Activated CD4-positive, alpha-beta T cell treated with anti-CD3 and anti-CD28 coated beads for 36 hours (primary cell): ENCODE data around the gene UBE2H. TPM values are rescaled to one million over a fixed set of nuclear protein-coding genes. Genes with fewer than 3 reads are reported as not detected.
A peak's percentile ranks its signal among the peaks of the same experiment; 100 is the strongest.

Source experiments
- ATAC-seq: fragments of 200-7000 bp; cut with Tn5 transposase; one replicate; pipeline ENCODE4 v1.10.0; 2021; ENCODE audit warnings: mild to moderate bottlenecking, moderate library complexity
- CTCF ChIA-PET: fragments of 350-600 bp; sonication (Branson Sonifier 250); formaldehyde crosslinking; loops from one replicate; lab custom pipeline; 2021; ENCODE audit warnings: antibody characterized with exemption; lab: Charles Lee
- POLR2A ChIA-PET: fragments of 350-600 bp; sonication (Branson Sonifier 250); formaldehyde crosslinking; loops from one replicate; lab custom pipeline; 2021; ENCODE audit warnings: antibody characterized with exemption, inconsistent platforms; lab: Charles Lee
- DNase-seq: peaks from one replicate; pipeline ENCODE4 v3.0.0-alpha.2; 2020
- H3K27ac Mint-ChIP-seq: one replicate; pipeline ENCODE4 v1.8.0; 2021; ENCODE audit warnings: mixed read lengths
- H3K27me3 Mint-ChIP-seq: one replicate; pipeline ENCODE4 v1.8.0; 2021; ENCODE audit warnings: mixed read lengths
- H3K36me3 Mint-ChIP-seq: one replicate; pipeline ENCODE4 v1.8.0; 2021; ENCODE audit warnings: low read depth, mixed read lengths
- H3K4me1 Mint-ChIP-seq: one replicate; pipeline ENCODE4 v1.8.0; 2021; ENCODE audit warnings: mixed read lengths
- H3K4me3 Mint-ChIP-seq: one replicate; pipeline ENCODE4 v1.8.0; 2021; ENCODE audit warnings: mild to moderate bottlenecking, moderate library complexity, mixed read lengths
- H3K9me3 Mint-ChIP-seq: one replicate; pipeline ENCODE4 v1.8.0; 2021; ENCODE audit warnings: low read depth, mixed read lengths
- intact Hi-C, 2 experiments: fragments of 100-400 bp; cut with DNase I in 1 of 2; cut with micrococcal nuclease in 1 of 2; formaldehyde crosslinking; loops; one replicate each; pipeline versions ENCODE4 v1.14.2 to v1.15.1; 2022 to 2024; cut with DNase I, micrococcal nuclease
- total RNA-seq, 2 experiments: library from RNA; stranded (reverse); gene quantifications; one replicate each; pipeline ENCODE4 v1.2.3, GENCODE V29; 2021

Gene UBE2H
- total RNA-seq, 2 experiments from 2014 or later, result 25.6 to 40.7 TPM

GRCh38 chr7:129890090-129890489 is 62.7 kb downstream of the UBE2H start:
- ChIA-PET CTCF (interaction anchor here (0.6 kb wide), 1 partner anchor 109 kb away, joined by 3 read pairs; no protein-coding TSS in a partner anchor), POLR2A (no interaction called here)
- no peak for ATAC-seq

GRCh38 chr7:129889133-129889844 is 63.5 kb downstream of the UBE2H start:
- ATAC-seq, result no peak
- intact Hi-C loops, result no loop called here
- no peaks in the 10 kb centered on the region for H3K9me3 Mint-ChIP-seq
- H3K27ac Mint-ChIP-seq, result no peak overlapping the region
- H3K4me1 Mint-ChIP-seq, result no peaks in the 10 kb centered on the region
- H3K27me3 Mint-ChIP-seq, result no peaks in the 10 kb centered on the region
- ChIA-PET CTCF (no interaction called here), POLR2A (no interaction called here)
- DNase-seq, result no peak
- peaks cover 1% of the 10 kb centered on the region for H3K36me3 Mint-ChIP-seq
- no peak overlapping the region for H3K4me3 Mint-ChIP-seq

More at GRCh38 chr7:129890090-129890489, 62.7 kb downstream of the UBE2H start:
- no peak overlapping the region for H3K27ac Mint-ChIP-seq
- no peak overlapping the region for H3K4me3 Mint-ChIP-seq
- DNase-seq, result no peak
- H3K4me1 Mint-ChIP-seq, result no peaks in the 10 kb centered on the region
- no peaks in the 10 kb centered on the region for H3K27me3 Mint-ChIP-seq
- intact Hi-C loops, result no loop called here
- no peaks in the 10 kb centered on the region for H3K36me3 Mint-ChIP-seq
- H3K9me3 Mint-ChIP-seq, result no peaks in the 10 kb centered on the region

- POLR2A ChIA-PET, result no interaction called here
- Mint-ChIP-seq H3K9me3 (no peaks in the 10 kb centered on the region), H3K4me1 (no peaks in the 10 kb centered on the region), H3K4me3 (no peak overlapping the region), H3K27me3 (no peaks in the 10 kb centered on the region), H3K27ac (no peak overlapping the region), H3K36me3 (peaks cover 1% of the 10 kb centered on the region)
- CTCF ChIA-PET, result interaction anchor here (0.7 kb wide), 2 partner anchors 17 to 59 kb away, joined by 3 read pairs; no protein-coding TSS in a partner anchor
- ATAC-seq (no peak), DNase-seq (no peak)
- intact Hi-C loops, result no loop called here
Observed at GRCh38 chr7:129887865-129888264, 64.9 kb downstream of the UBE2H start.

GRCh38 chr7:129886818-129887186 is 66.0 kb downstream of the UBE2H start:
- intact Hi-C loops, result no loop called here
- Mint-ChIP-seq H3K27ac (no peak overlapping the region), H3K4me3 (no peak overlapping the region), H3K4me1 (peaks cover 3% of the 10 kb centered on the region), H3K27me3 (no peaks in the 10 kb centered on the region), H3K9me3 (no peaks in the 10 kb centered on the region), H3K36me3 (peaks cover 1% of the 10 kb centered on the region)
- ATAC-seq (no peak), DNase-seq (no peak)
- ChIA-PET CTCF (interaction anchor here (0.6 to 0.8 kb wide), 2 partner anchors 61 to 510 kb away, joined by 3 read pairs; no protein-coding TSS in a partner anchor), POLR2A (interaction anchor here (0.6 kb wide), 1 partner anchor 995 kb away, joined by 3 read pairs; no protein-coding TSS in a partner anchor)

- H3K27ac Mint-ChIP-seq, result no peak overlapping the region
- peaks cover 6% of the 10 kb centered on the region for H3K4me1 Mint-ChIP-seq
- H3K9me3 Mint-ChIP-seq, result no peaks in the 10 kb centered on the region
- no peak overlapping the region for H3K4me3 Mint-ChIP-seq
- ChIA-PET CTCF (interaction anchor here (0.6 to 0.9 kb wide), 3 partner anchors 16 to 509 kb away, joined by 3 read pairs; no protein-coding TSS in a partner anchor), POLR2A (interaction anchor here (1.0 kb wide), 1 partner anchor 80 kb away, joined by 4 read pairs; no protein-coding TSS in a partner anchor)
- DNase-seq (no peak), ATAC-seq (no peak)
- intact Hi-C loops, result no loop called here
- peaks cover 1% of the 10 kb centered on the region for H3K36me3 Mint-ChIP-seq
- no peaks in the 10 kb centered on the region for H3K27me3 Mint-ChIP-seq
Observed at GRCh38 chr7:129886167-129886817, 66.5 kb downstream of the UBE2H start.

GRCh38 chr7:129884495-129884894 is 68.3 kb downstream of the UBE2H start:
- peaks cover 3% of the 10 kb centered on the region for H3K36me3 Mint-ChIP-seq
- H3K27ac Mint-ChIP-seq, result no peak overlapping the region
- CTCF ChIA-PET, result no interaction called here
- peaks cover 16% of the 10 kb centered on the region for H3K4me1 Mint-ChIP-seq
- POLR2A ChIA-PET, result no interaction called here
- H3K9me3 Mint-ChIP-seq, result no peaks in the 10 kb centered on the region
- H3K27me3 Mint-ChIP-seq, result no peaks in the 10 kb centered on the region
- intact Hi-C loops, result no loop called here
- H3K4me3 Mint-ChIP-seq, result no peak overlapping the region
- DNase-seq (no peak), ATAC-seq (no peak)

- intact Hi-C loops, result no loop called here
- CTCF ChIA-PET, result no interaction called here
- H3K4me1 Mint-ChIP-seq, result peaks cover 21% of the 10 kb centered on the region
Observed at GRCh38 chr7:129883151-129883550, 69.6 kb downstream of the UBE2H start.

GRCh38 chr7:129882531-129882930 is 70.2 kb downstream of the UBE2H start:
- peaks cover 26% of the 10 kb centered on the region for H3K4me1 Mint-ChIP-seq
- intact Hi-C loops, result no loop called here
- H3K9me3 Mint-ChIP-seq, result no peaks in the 10 kb centered on the region
- H3K4me3 Mint-ChIP-seq, result no peak overlapping the region
- peaks cover 12% of the 10 kb centered on the region for H3K36me3 Mint-ChIP-seq
- ChIA-PET CTCF (no interaction called here), POLR2A (no interaction called here)
- no peak overlapping the region for H3K27ac Mint-ChIP-seq
- no peak for DNase-seq
- H3K27me3 Mint-ChIP-seq, result no peaks in the 10 kb centered on the region
- no peak for ATAC-seq

More at GRCh38 chr7:129883151-129883550, 69.6 kb downstream of the UBE2H start:
- Mint-ChIP-seq H3K9me3 (no peaks in the 10 kb centered on the region), H3K27me3 (no peaks in the 10 kb centered on the region), H3K4me3 (no peak overlapping the region), H3K27ac (no peak overlapping the region), H3K36me3 (peaks cover 10% of the 10 kb centered on the region)
- ATAC-seq (no peak), DNase-seq (no peak)
- POLR2A ChIA-PET, result no interaction called here

GRCh38 chr7:129877146-129877792 is 75.5 kb downstream of the UBE2H start:
- ATAC-seq, result no peak
- Mint-ChIP-seq H3K36me3 (peaks cover 18% of the 10 kb centered on the region), H3K27ac (peak overlapping the region; percentile 49), H3K9me3 (no peaks in the 10 kb centered on the region), H3K4me1 (peaks cover 48% of the 10 kb centered on the region), H3K4me3 (no peak overlapping the region), H3K27me3 (no peaks in the 10 kb centered on the region)
- ChIA-PET CTCF (interaction anchor here (1.3 to 1.5 kb wide), 2 partner anchors 9 to 134 kb away, joined by 3 to 4 read pairs; no protein-coding TSS in a partner anchor), POLR2A (no interaction called here)
- no peak for DNase-seq
- intact Hi-C loops, result no loop called here

GRCh38 chr7:129875745-129876411 is 76.9 kb downstream of the UBE2H start:
- CTCF ChIA-PET, result interaction anchor here (1.6 to 1.9 kb wide), 2 partner anchors 11 to 46 kb away, joined by 5 read pairs; no protein-coding TSS in a partner anchor
- Mint-ChIP-seq H3K27me3 (no peaks in the 10 kb centered on the region), H3K27ac (no peak overlapping the region), H3K4me1 (peaks cover 44% of the 10 kb centered on the region), H3K9me3 (no peaks in the 10 kb centered on the region), H3K4me3 (no peak overlapping the region), H3K36me3 (peaks cover 24% of the 10 kb centered on the region)
- ATAC-seq (peak; percentile 18), DNase-seq (no peak)
- POLR2A ChIA-PET, result interaction anchor here (0.6 kb wide), 1 partner anchor 49 kb away, joined by 3 read pairs; no protein-coding TSS in a partner anchor
- intact Hi-C loops, result no loop called here

- ATAC-seq (no peak), DNase-seq (no peak)
- peaks cover 39% of the 10 kb centered on the region for H3K4me1 Mint-ChIP-seq
- H3K27me3 Mint-ChIP-seq, result no peaks in the 10 kb centered on the region
- no peak overlapping the region for H3K4me3 Mint-ChIP-seq
- no peak overlapping the region for H3K27ac Mint-ChIP-seq
- POLR2A ChIA-PET, result no interaction called here
- intact Hi-C loops, result no loop called here
- H3K36me3 Mint-ChIP-seq, result peaks cover 24% of the 10 kb centered on the region
- no peaks in the 10 kb centered on the region for H3K9me3 Mint-ChIP-seq
- CTCF ChIA-PET, result interaction anchor here (0.6 to 1.9 kb wide), 4 partner anchors 10 to 136 kb away, joined by 3 to 5 read pairs (median 4); no protein-coding TSS in a partner anchor
Observed at GRCh38 chr7:129875160-129875559, 77.6 kb downstream of the UBE2H start.
